IMR-90 (cell line): ENCODE results near the gene POTEC. TPM values are rescaled to one million over a fixed set of nuclear protein-coding genes. Genes with fewer than 3 reads are reported as not detected.
"Not testable (repeated sequence)": the region's sequence is repeated elsewhere in the genome, so short reads cannot be mapped to it uniquely, and the experiment has no call there.

ENCODE experiments used
- ATAC-seq: fragments of 200-7000 bp; cut with Tn5 transposase; 2 replicates; pipeline ENCODE4 v1.9.1; 2020; ENCODE audit warnings: low read depth, mild to moderate bottlenecking, moderate library complexity
- BruUV-seq: library from RNA; stranded (reverse); fragments of 400-500 nt; replicated peaks from 2 replicates; lab custom pipeline; 2021; lab: Mats Ljungman, UMichigan
- CTCF ChIA-PET: fragments of 300-600 bp; formaldehyde crosslinking; extraction: SDS; loops from one replicate; lab custom pipeline; 2021; ENCODE audit warnings: antibody characterized with exemption; lab: Yijun Ruan, JAX
- POLR2A ChIA-PET: fragments of 300-600 bp; sonication (Branson Sonifier 250); formaldehyde crosslinking; loops from one replicate; lab custom pipeline; 2022; ENCODE audit warnings: antibody characterized with exemption; ENCODE audit not compliant: unreplicated experiment; lab: Charles Lee
- DNase-seq: peaks from one replicate; pipeline ENCODE4 v3.0.0; 2013
- H2AFZ ChIP-seq: replicated peaks from 2 replicates; pipeline ENCODE3; 2013; ENCODE audit warnings: low read length, mild to moderate bottlenecking; ENCODE audit not compliant: poor library complexity
- H2AK5ac ChIP-seq: 2 replicates; pipeline ENCODE4 v1.6.1; 2013; ENCODE audit warnings: low read depth, low read length, inconsistent platforms
- H2AK9ac ChIP-seq: replicated peaks from 2 replicates; pipeline ENCODE3; 2013; ENCODE audit warnings: mild to moderate bottlenecking, low read depth, low read length, moderate library complexity; ENCODE audit not compliant: poor library complexity
- H2BK120ac ChIP-seq: 2 replicates; pipeline ENCODE4 v1.6.1; 2013; ENCODE audit warnings: low read depth, low read length, inconsistent platforms
- H2BK15ac ChIP-seq: 3 replicates; pipeline ENCODE4 v1.6.1; 2013; ENCODE audit warnings: low read depth, low read length, inconsistent platforms
- H2BK20ac ChIP-seq: 2 replicates; pipeline ENCODE4 v1.6.1; 2013; ENCODE audit warnings: low read depth, mild to moderate bottlenecking, inconsistent platforms, low read length, moderate library complexity
- H2BK5ac ChIP-seq: 2 replicates; pipeline ENCODE4 v1.6.1; 2013; ENCODE audit warnings: mild to moderate bottlenecking, low read depth, low read length, inconsistent platforms; ENCODE audit not compliant: poor library complexity, severe bottlenecking
- H3K14ac ChIP-seq: replicated peaks from 2 replicates; pipeline ENCODE4 v1.6.1; 2013; ENCODE audit warnings: low read depth, low read length, inconsistent platforms
- H3K18ac ChIP-seq: 2 replicates; pipeline ENCODE4 v1.6.1; 2013; ENCODE audit warnings: low read depth, low read length, control low read depth
- H3K23ac ChIP-seq: 2 replicates; pipeline ENCODE4 v1.6.1; 2013; ENCODE audit warnings: low read depth, low read length, inconsistent platforms
- H3K27ac ChIP-seq: 2 replicates; pipeline ENCODE4 v1.5.1; 2013; ENCODE audit warnings: mild to moderate bottlenecking, control low read depth, low read length; ENCODE audit not compliant: insufficient read depth
- H3K27me3 ChIP-seq: 2 replicates; pipeline ENCODE4 v1.6.1; 2013; ENCODE audit warnings: low read length; ENCODE audit not compliant: control insufficient read depth, insufficient read depth
- H3K36me3 ChIP-seq: 2 replicates; pipeline ENCODE4 v1.6.1; 2013; ENCODE audit warnings: low read length, mixed read lengths; ENCODE audit not compliant: control insufficient read depth, insufficient read depth
- H3K4ac ChIP-seq: 2 replicates; pipeline ENCODE4 v1.6.1; 2013; ENCODE audit warnings: low read depth, low read length, inconsistent platforms
- H3K4me1 ChIP-seq: 2 replicates; pipeline ENCODE4 v1.6.1; 2013; ENCODE audit warnings: low read length, mixed read lengths; ENCODE audit not compliant: control insufficient read depth, insufficient read depth
- H3K4me2 ChIP-seq: 2 replicates; pipeline ENCODE4 v1.6.1; 2013; ENCODE audit warnings: low read depth, mild to moderate bottlenecking, control low read depth, low read length, moderate library complexity
- H3K4me3 ChIP-seq: 2 replicates; pipeline ENCODE4 v1.5.1; 2013; ENCODE audit warnings: low read depth, mild to moderate bottlenecking, control low read depth, low read length, moderate library complexity; ENCODE audit not compliant: insufficient read depth
- H3K56ac ChIP-seq: 2 replicates; pipeline ENCODE4 v1.6.1; 2013; ENCODE audit warnings: low read length, inconsistent platforms; ENCODE audit not compliant: insufficient read depth; ENCODE audit errors: extremely low read depth
- H3K79me1 ChIP-seq, 2 experiments: 2 replicates each; pipeline ENCODE4 v1.6.1; 2013; ENCODE audit warnings: low read length in 2 of 2, inconsistent platforms in 1 of 2, low read depth in 1 of 2
- H3K9ac ChIP-seq: 2 replicates; pipeline ENCODE4 v1.6.1; 2013; ENCODE audit warnings: low read depth, low read length, control low read depth
- H3K9me1 ChIP-seq: 2 replicates; pipeline ENCODE4 v1.6.1; 2013; ENCODE audit warnings: low read length, inconsistent platforms; ENCODE audit not compliant: insufficient read depth
- H3K9me3 ChIP-seq: 2 replicates; pipeline ENCODE4 v1.6.1; 2013; ENCODE audit warnings: low read length; ENCODE audit not compliant: control insufficient read depth, insufficient read depth
- H4K20me1 ChIP-seq: 2 replicates; pipeline ENCODE4 v1.6.1; 2013; ENCODE audit warnings: low read length, inconsistent platforms; ENCODE audit not compliant: insufficient read depth
- H4K5ac ChIP-seq: 2 replicates; pipeline ENCODE4 v1.6.1; 2013; ENCODE audit warnings: mild to moderate bottlenecking, low read depth, low read length, control low read depth
- H4K8ac ChIP-seq, 2 experiments: 2 replicates each; pipeline ENCODE4 v1.6.1; 2013; ENCODE audit warnings: low read depth in 2 of 2, low read length in 2 of 2, control low read depth in 1 of 2, inconsistent platforms in 1 of 2
- H4K91ac ChIP-seq: 2 replicates; pipeline ENCODE4 v1.6.1; 2013; ENCODE audit warnings: low read depth, low read length, inconsistent platforms; ENCODE audit not compliant: insufficient read depth
- WGBS, 2 experiments: methylation state at CpG; one replicate each; pipeline versions ENCODE4 v1.1.5 to v1.1.7; 2013; ENCODE audit warnings: missing lambda C conversion rate in 2 of 2; ENCODE audit not compliant: insufficient read length in 1 of 2; ENCODE audit errors: extremely low coverage in 2 of 2; 5-methylcytosine and 5-hydroxymethylcytosine counted together
- dilution Hi-C: fragments of 300-500 bp; cut with HindIII; formaldehyde crosslinking; loops from one replicate; pipeline ENCODE4 v1.14.3; 2018; ENCODE audit warnings: low sequenced_read_pairs; ENCODE audit not compliant: unreplicated experiment
- in situ Hi-C: fragments of 300-500 bp; cut with MboI; formaldehyde crosslinking; loops from 3 replicates; pipeline ENCODE4 v1.14.3; 2019; ENCODE audit warnings: low sequenced_read_pairs, inconsistent platforms, mixed read lengths
- intact Hi-C: fragments of 100-400 bp; cut with micrococcal nuclease; formaldehyde crosslinking; loops from 2 replicates; pipeline ENCODE4 v1.10.0; 2022
- polyA plus RNA-seq, 3 experiments: library from polyadenylated mRNA; depleted of rRNA; stranded (reverse); fragments of >200 nt; gene quantifications; 2 replicates each; pipeline ENCODE4 v1.2.3, GENCODE V29; 2012; ENCODE audit warnings: low replicate concordance in 1 of 3
- total RNA-seq: library from RNA; depleted of rRNA; stranded (reverse); fragments of >200 nt; gene quantifications from 2 replicates; pipeline ENCODE4 v1.2.3, GENCODE V29; 2012

Gene POTEC
- total and polyA plus RNA-seq, 2 of the 4 experiments (the other 2 are of a cell fraction): not detected

GRCh38 chr18:14488789-14489188, 54.6 kb downstream of the POTEC start:
- H4K8ac ChIP-seq, POLR2A ChIA-PET, H3K23ac ChIP-seq, intact Hi-C loops, H3K9ac ChIP-seq, H3K36me3 ChIP-seq, H3K79me1 ChIP-seq, CTCF ChIA-PET, H2BK20ac ChIP-seq, H2AK9ac ChIP-seq, H3K18ac ChIP-seq, H3K9me1 ChIP-seq, H2BK5ac ChIP-seq, H3K4ac ChIP-seq, H3K4me3 ChIP-seq, H3K27ac ChIP-seq, H2BK15ac ChIP-seq, H2AK5ac ChIP-seq, dilution Hi-C loops, ATAC-seq, H3K4me2 ChIP-seq, H3K56ac ChIP-seq, H4K91ac ChIP-seq, DNase-seq, H3K4me1 ChIP-seq, BruUV-seq, H3K9me3 ChIP-seq, H2BK120ac ChIP-seq, H2AFZ ChIP-seq, H4K20me1 ChIP-seq, H3K27me3 ChIP-seq, in situ Hi-C loops, H3K14ac ChIP-seq, H4K5ac ChIP-seq: not testable (repeated sequence)
- WGBS, 2 experiments: 90% methylated on average over 2 of the region's 17 CpGs; no CpG with 5 or more reads in 1 of the 2 experiments

DNA sequence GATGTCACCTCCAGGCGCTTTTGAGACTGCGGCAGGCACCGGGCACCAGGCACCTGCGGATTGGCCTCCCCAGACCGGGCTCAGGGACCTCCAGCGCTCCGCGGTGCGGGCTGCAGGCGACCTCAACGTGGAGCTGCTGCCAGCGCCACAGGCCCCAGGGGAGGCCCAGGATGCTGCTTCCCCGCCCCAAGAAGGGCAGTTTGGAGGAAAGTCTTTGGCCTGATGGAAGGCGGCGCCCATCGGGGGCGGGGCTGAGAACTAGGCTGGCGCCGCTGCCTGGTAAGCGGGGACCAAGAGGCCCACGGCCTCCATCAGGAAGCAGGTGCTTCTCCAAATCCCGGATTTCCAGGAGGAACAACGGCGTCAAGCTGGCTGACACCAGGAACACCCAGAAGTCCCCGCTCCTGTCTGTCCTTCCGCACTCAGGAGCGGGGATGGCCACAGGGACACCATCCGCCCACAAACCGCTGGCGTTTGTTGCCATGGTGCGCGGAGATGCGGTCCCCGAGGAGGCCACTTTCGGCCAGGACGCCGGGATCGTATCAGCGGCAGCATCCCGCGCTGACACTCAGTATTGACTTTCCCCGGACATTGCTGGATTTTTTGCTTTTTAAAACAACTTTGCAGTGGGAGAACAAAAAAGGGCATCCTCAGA, 56.3 kb downstream of the POTEC start:
- H3K56ac ChIP-seq, H3K4me2 ChIP-seq, H3K9ac ChIP-seq, H4K20me1 ChIP-seq, ATAC-seq, H3K9me1 ChIP-seq, H2BK15ac ChIP-seq, H3K36me3 ChIP-seq, H4K8ac ChIP-seq, H3K4me3 ChIP-seq, H3K23ac ChIP-seq, H3K27me3 ChIP-seq, H3K14ac ChIP-seq, H3K79me1 ChIP-seq, in situ Hi-C loops, H3K4ac ChIP-seq, H4K5ac ChIP-seq, H2BK5ac ChIP-seq, H3K18ac ChIP-seq, H2AK9ac ChIP-seq, H3K27ac ChIP-seq, H2BK120ac ChIP-seq, H2BK20ac ChIP-seq, H2AK5ac ChIP-seq, H4K91ac ChIP-seq, DNase-seq, dilution Hi-C loops, intact Hi-C loops, BruUV-seq, H2AFZ ChIP-seq, POLR2A ChIA-PET, H3K9me3 ChIP-seq, H3K4me1 ChIP-seq, CTCF ChIA-PET: not testable (repeated sequence)
- WGBS, 2 experiments: no CpG with 5 or more reads among the region's 42 CpGs
